ENCODE data around the gene FAR2.
"Not testable (repeated sequence)": the region's sequence is repeated elsewhere in the genome, so short reads cannot be mapped to it uniquely, and the experiment has no call there.

FAR2 gene

GRCh38 chr12:29157486-29157946, 8.4 kb downstream of the FAR2 start:
- Histone ChIP-seq H3K27ac (ENCODE audit: low read length) (no peak overlapping the region), H3K36me3 (ENCODE audit: control insufficient read depth, low read depth, low read length) (no peaks in the 10 kb centered on the region), H3K4me3 (ENCODE audit: low read length) (no peak overlapping the region), H3K27me3 (ENCODE audit: control insufficient read depth, insufficient read depth, low read length) (no peaks in the 10 kb centered on the region), H3K9me3 (ENCODE audit: control insufficient read depth, low read depth, low read length) (no peaks in the 10 kb centered on the region), H3K4me1 (ENCODE audit: control insufficient read depth, low read depth, low read length) (peaks cover 12% of the 10 kb centered on the region), H3K9ac (ENCODE audit: low read length) (no peak overlapping the region)

- no peaks in the 10 kb centered on the region for H3K36me3 ChIP-seq (ENCODE audit: control insufficient read depth, low read depth, low read length)
- no peaks in the 10 kb centered on the region for H3K9me3 ChIP-seq (ENCODE audit: control insufficient read depth, low read depth, low read length)
- no peak overlapping the region for H3K27ac ChIP-seq (ENCODE audit: low read length)
- H3K27me3 ChIP-seq (ENCODE audit: control insufficient read depth, insufficient read depth, low read length) = no peaks in the 10 kb centered on the region
- no peak overlapping the region for H3K4me3 ChIP-seq (ENCODE audit: low read length)
- peaks cover 5% of the 10 kb centered on the region for H3K4me1 ChIP-seq (ENCODE audit: control insufficient read depth, low read depth, low read length)
- no peak overlapping the region for H3K9ac ChIP-seq (ENCODE audit: low read length)
These were observed 9.2 kb downstream of the FAR2 start for GRCh38 chr12:29158115-29158763.

GRCh38 chr12:29159661-29160060, 10.6 kb downstream of the FAR2 start:
- H3K36me3 ChIP-seq (ENCODE audit: control insufficient read depth, low read depth, low read length) = no peaks in the 10 kb centered on the region
- H3K27me3 ChIP-seq (ENCODE audit: control insufficient read depth, insufficient read depth, low read length) = no peaks in the 10 kb centered on the region
- H3K9ac ChIP-seq (ENCODE audit: low read length) = no peak overlapping the region
- H3K27ac ChIP-seq (ENCODE audit: low read length) = no peak overlapping the region
- no peaks in the 10 kb centered on the region for H3K4me1 ChIP-seq (ENCODE audit: control insufficient read depth, low read depth, low read length)
- H3K9me3 ChIP-seq (ENCODE audit: control insufficient read depth, low read depth, low read length) = no peaks in the 10 kb centered on the region
- H3K4me3 ChIP-seq (ENCODE audit: low read length) = no peak overlapping the region

- Histone ChIP-seq H3K27ac (ENCODE audit: low read length) (no peak overlapping the region), H3K9me3 (ENCODE audit: control insufficient read depth, low read depth, low read length) (no peaks in the 10 kb centered on the region), H3K4me3 (ENCODE audit: low read length) (no peak overlapping the region), H3K4me1 (ENCODE audit: control insufficient read depth, low read depth, low read length) (no peaks in the 10 kb centered on the region), H3K27me3 (ENCODE audit: control insufficient read depth, insufficient read depth, low read length) (no peaks in the 10 kb centered on the region), H3K36me3 (ENCODE audit: control insufficient read depth, low read depth, low read length) (no peaks in the 10 kb centered on the region), H3K9ac (ENCODE audit: low read length) (no peak overlapping the region)
These were observed 11.2 kb downstream of the FAR2 start for GRCh38 chr12:29160230-29160629.

GRCh38 chr12:29163146-29163545, 14.1 kb downstream of the FAR2 start:
- Histone ChIP-seq H3K4me1 (ENCODE audit: control insufficient read depth, low read depth, low read length) (no peaks in the 10 kb centered on the region), H3K4me3 (ENCODE audit: low read length) (no peak overlapping the region), H3K27me3 (ENCODE audit: control insufficient read depth, insufficient read depth, low read length) (no peaks in the 10 kb centered on the region), H3K36me3 (ENCODE audit: control insufficient read depth, low read depth, low read length) (no peaks in the 10 kb centered on the region), H3K9ac (ENCODE audit: low read length) (no peak overlapping the region), H3K9me3 (ENCODE audit: control insufficient read depth, low read depth, low read length) (no peaks in the 10 kb centered on the region), H3K27ac (ENCODE audit: low read length) (no peak overlapping the region)

GRCh38 chr12:29164477-29165393, 15.7 kb downstream of the FAR2 start:
- H3K27ac ChIP-seq (ENCODE audit: low read length) = no peak overlapping the region
- no peaks in the 10 kb centered on the region for H3K27me3 ChIP-seq (ENCODE audit: control insufficient read depth, insufficient read depth, low read length)

GRCh38 chr12:29167445-29167844, 18.4 kb downstream of the FAR2 start:
- Histone ChIP-seq H3K9ac (ENCODE audit: low read length) (no peak overlapping the region), H3K4me1 (ENCODE audit: control insufficient read depth, low read depth, low read length) (no peaks in the 10 kb centered on the region)

More at GRCh38 chr12:29164477-29165393, 15.7 kb downstream of the FAR2 start:
- Histone ChIP-seq H3K36me3 (ENCODE audit: control insufficient read depth, low read depth, low read length) (no peaks in the 10 kb centered on the region), H3K9me3 (ENCODE audit: control insufficient read depth, low read depth, low read length) (no peaks in the 10 kb centered on the region), H3K4me1 (ENCODE audit: control insufficient read depth, low read depth, low read length) (no peaks in the 10 kb centered on the region), H3K4me3 (ENCODE audit: low read length) (no peak overlapping the region), H3K9ac (ENCODE audit: low read length) (no peak overlapping the region)

GRCh38 chr12:29167988-29168387, 18.9 kb downstream of the FAR2 start:
- Histone ChIP-seq H3K4me3 (ENCODE audit: low read length) (no peak overlapping the region), H3K9ac (ENCODE audit: low read length) (no peak overlapping the region), H3K27me3 (ENCODE audit: control insufficient read depth, insufficient read depth, low read length) (no peaks in the 10 kb centered on the region), H3K36me3 (ENCODE audit: control insufficient read depth, low read depth, low read length) (no peaks in the 10 kb centered on the region), H3K27ac (ENCODE audit: low read length) (no peak overlapping the region), H3K4me1 (ENCODE audit: control insufficient read depth, low read depth, low read length) (no peaks in the 10 kb centered on the region), H3K9me3 (ENCODE audit: control insufficient read depth, low read depth, low read length) (no peaks in the 10 kb centered on the region)

More at GRCh38 chr12:29167445-29167844, 18.4 kb downstream of the FAR2 start:
- no peaks in the 10 kb centered on the region for H3K36me3 ChIP-seq (ENCODE audit: control insufficient read depth, low read depth, low read length)
- H3K4me3 ChIP-seq (ENCODE audit: low read length) = no peak overlapping the region
- no peaks in the 10 kb centered on the region for H3K27me3 ChIP-seq (ENCODE audit: control insufficient read depth, insufficient read depth, low read length)
- no peak overlapping the region for H3K27ac ChIP-seq (ENCODE audit: low read length)
- no peaks in the 10 kb centered on the region for H3K9me3 ChIP-seq (ENCODE audit: control insufficient read depth, low read depth, low read length)

- H3K36me3 ChIP-seq (ENCODE audit: control insufficient read depth, low read depth, low read length); H3K4me1 ChIP-seq (ENCODE audit: control insufficient read depth, low read depth, low read length); H3K9me3 ChIP-seq (ENCODE audit: control insufficient read depth, low read depth, low read length); H3K4me3 ChIP-seq (ENCODE audit: low read length); H3K27me3 ChIP-seq (ENCODE audit: control insufficient read depth, insufficient read depth, low read length); H3K27ac ChIP-seq (ENCODE audit: low read length); H3K9ac ChIP-seq (ENCODE audit: low read length): not testable (repeated sequence)
These were observed 20.9 kb downstream of the FAR2 start for GRCh38 chr12:29169978-29170377.

- not testable (repeated sequence) for H3K9me3 ChIP-seq (ENCODE audit: control insufficient read depth, low read depth, low read length); H3K4me1 ChIP-seq (ENCODE audit: control insufficient read depth, low read depth, low read length); H3K36me3 ChIP-seq (ENCODE audit: control insufficient read depth, low read depth, low read length); H3K4me3 ChIP-seq (ENCODE audit: low read length); H3K27me3 ChIP-seq (ENCODE audit: control insufficient read depth, insufficient read depth, low read length); H3K9ac ChIP-seq (ENCODE audit: low read length); H3K27ac ChIP-seq (ENCODE audit: low read length)
These were observed 21.5 kb downstream of the FAR2 start for GRCh38 chr12:29170478-29171084.

GRCh38 chr12:29171421-29172258, 22.6 kb downstream of the FAR2 start:
- H3K4me3 ChIP-seq (ENCODE audit: low read length) = no peak overlapping the region
- H3K9me3 ChIP-seq (ENCODE audit: control insufficient read depth, low read depth, low read length) = no peaks in the 10 kb centered on the region
- no peaks in the 10 kb centered on the region for H3K36me3 ChIP-seq (ENCODE audit: control insufficient read depth, low read depth, low read length)
- no peaks in the 10 kb centered on the region for H3K4me1 ChIP-seq (ENCODE audit: control insufficient read depth, low read depth, low read length)
- no peaks in the 10 kb centered on the region for H3K27me3 ChIP-seq (ENCODE audit: control insufficient read depth, insufficient read depth, low read length)
- H3K27ac ChIP-seq (ENCODE audit: low read length) = no peak overlapping the region
- H3K9ac ChIP-seq (ENCODE audit: low read length) = no peak overlapping the region
